CD4-positive, alpha-beta T cell treated with Interleukin-1 beta for 1 hour (primary cell): Measurements from ENCODE around the gene TTC4.

Experiments used
- DNase-seq, 2 donors: peaks; one replicate each; pipeline ENCODE4 v3.0.0-alpha.2; 2020 to 2022

The TTC4 gene, protein sequence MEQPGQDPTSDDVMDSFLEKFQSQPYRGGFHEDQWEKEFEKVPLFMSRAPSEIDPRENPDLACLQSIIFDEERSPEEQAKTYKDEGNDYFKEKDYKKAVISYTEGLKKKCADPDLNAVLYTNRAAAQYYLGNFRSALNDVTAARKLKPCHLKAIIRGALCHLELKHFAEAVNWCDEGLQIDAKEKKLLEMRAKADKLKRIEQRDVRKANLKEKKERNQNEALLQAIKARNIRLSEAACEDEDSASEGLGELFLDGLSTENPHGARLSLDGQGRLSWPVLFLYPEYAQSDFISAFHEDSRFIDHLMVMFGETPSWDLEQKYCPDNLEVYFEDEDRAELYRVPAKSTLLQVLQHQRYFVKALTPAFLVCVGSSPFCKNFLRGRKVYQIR

DNA sequence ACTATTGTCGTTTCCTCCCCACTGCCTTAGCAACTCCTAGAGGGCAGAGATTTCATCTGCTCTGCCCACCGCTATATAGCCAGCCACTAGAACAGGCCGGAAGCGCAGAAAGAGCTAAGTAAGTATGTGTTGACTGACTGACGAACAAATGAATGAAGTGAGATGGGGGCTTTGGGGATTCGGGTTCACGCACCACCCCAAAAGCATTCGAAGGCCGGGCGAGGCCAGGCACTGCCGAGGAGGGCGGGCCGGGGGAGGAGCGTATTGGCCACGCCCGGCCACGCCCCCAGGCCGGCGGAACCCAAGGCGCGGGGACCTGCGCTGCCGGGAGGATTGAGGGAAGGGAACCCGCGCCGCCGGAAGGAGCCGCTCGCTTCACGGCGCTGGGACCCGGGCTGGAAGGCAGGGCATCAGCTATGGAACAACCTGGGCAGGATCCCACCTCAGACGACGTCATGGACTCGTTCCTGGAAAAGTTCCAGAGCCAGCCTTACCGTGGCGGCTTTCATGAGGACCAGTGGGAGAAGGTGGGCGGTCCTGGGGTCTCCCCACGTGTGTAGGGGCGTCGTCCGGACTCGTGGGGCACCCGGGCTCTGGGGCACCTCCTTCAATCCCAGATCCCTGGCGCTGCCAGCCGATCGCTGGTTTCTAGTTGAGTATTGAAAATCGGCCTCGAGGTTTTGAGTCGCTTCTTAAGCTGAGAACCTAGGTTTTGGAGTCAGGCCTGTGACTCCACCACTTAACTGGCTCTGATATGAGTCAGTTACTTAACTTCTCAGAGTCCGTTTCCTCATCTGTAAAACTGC is at the start of gene TTC4:
Gene TTC4, plus strand, starts transcription at position 369 of the 806 bp plus-strand sequence. Its CDS starts 48 bp downstream, at position 417.
- peak; percentile 83 to 86 for DNase-seq

DNA sequence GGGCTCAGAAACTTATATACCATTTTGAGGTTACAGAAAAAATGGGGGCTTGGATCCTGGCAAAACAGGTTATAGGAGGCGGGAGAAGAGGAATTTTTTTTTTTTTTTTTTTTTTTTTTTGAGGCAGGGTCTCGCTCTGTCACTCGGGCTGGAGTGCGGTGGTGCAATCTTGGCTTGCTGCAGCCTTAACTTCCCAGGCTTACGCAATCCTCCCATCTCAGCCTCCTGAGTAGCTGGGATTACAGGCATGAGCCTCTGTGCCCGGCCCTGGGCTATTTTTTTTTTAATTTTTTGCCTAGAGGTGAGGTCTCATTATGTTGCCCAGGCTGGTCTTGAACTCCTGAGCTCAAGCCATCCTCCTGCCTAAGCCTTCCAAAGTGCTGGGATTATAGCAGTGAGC is 49.3 kb upstream of the TTC4 start:
- no peak for DNase-seq

DNA sequence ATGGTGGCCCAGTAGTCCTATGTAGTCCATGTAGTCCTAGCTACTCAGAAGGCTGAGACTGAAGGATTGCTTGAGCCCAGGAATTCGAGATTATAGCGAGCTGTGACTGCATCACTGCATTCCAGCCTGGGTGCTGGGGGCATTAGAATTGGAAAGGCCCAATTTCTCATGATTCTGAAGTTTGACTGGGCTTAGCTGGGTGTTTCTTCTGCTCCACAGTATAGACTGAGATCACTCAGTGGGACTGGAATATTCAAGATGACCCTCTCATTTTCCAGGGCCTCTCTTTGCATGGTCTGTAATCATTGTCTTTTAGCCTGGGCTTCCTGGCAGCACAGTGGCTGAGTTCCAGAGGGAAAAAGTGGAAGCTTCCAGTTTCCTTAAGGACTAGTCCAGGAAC is 47.9 kb upstream of the TTC4 start:
- DNase-seq = no peak

DNA sequence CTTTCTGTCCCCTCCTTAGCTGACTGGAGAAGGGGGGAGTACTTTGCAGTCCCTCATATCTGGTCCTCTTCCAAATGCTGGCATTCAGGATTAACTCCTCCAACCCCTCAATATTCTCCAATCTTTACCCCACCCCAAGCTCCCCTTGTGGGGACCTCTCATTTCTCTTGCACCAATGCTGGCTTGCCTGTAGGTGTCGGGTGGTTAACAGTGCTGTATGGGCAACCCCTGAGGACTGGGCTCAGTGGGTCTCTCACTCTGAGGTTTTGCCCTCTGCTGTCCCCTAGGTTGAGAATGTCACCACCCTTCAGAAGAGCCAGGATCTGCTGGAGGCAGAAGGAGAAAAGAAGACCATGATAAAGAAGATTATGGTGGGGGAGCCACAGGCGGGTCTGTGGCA is 47.1 kb upstream of the TTC4 start:
- no peak for DNase-seq

DNA sequence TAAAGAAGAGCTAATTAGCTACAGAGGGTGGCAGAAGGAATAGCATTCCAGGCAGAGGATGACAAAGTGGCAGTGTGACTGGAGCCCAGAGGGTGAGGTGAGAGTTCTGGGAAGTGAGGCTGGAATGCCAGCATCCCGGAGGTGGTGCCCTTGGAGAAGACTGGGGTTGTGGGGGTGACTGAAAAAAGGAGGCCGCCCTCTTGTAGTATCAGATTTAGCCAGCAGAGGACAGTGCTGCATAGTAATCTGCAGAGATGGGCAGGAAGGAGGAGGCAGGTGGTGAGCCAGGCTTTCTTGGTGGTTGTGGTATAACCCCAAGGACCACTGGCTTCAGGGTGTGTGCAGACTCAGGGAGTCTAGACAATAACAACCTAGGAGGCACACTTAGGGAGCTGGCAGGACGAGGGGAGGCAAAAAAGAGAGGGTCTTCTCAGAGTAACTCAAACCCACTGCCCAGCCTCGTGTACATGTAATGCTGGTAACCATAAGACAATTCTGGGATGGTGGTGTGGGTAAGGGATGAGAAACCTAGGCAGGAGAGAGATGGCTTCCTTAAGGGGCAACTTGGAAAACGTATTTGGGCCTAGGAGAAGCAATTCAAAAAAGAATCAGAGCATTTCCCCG is 43.6 kb upstream of the TTC4 start:
- DNase-seq = peak; percentile 55 to 71

DNA sequence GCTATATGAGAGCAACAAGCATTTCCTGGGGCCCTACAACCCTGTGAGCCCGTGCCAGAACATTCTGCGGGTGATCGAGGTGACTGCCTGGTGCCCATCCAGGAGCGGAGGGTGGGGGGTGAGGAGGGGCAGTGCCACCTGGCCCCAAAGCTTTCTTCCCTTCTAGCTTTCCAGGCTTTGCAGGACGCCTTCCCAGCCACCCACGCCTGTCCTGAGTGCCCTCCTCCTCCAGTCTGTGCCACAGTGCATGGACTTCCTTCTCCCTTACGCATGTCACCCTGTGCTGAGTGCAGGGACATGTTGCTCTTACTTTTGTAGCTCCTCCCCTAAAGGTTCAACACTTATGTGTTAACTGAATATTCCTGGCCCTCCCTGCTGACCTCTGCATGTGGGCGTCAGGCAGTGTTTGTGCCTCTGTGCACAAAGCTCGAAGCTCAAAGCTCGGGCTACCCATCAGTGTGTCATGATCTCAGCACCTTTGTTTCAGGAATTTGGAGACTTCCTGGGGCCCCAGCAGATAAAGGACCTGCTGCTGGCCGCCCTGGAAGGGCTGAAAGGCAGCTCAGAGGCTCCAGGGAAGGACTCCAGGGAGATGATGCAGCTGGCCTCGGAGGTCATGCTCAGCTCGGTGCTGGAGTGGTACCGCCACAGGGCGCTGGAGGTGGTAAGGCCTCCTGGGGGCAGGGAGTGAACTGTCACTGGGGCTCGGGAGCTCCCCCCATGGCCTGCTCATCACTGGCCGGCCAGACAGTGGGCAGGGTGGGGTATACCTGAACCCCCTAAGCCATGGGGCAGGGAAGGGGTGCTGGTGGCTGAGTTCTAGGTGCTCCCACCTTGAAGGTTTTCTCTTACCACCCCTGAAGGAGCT is 36.7 kb upstream of the TTC4 start:
- no peak for DNase-seq

DNA sequence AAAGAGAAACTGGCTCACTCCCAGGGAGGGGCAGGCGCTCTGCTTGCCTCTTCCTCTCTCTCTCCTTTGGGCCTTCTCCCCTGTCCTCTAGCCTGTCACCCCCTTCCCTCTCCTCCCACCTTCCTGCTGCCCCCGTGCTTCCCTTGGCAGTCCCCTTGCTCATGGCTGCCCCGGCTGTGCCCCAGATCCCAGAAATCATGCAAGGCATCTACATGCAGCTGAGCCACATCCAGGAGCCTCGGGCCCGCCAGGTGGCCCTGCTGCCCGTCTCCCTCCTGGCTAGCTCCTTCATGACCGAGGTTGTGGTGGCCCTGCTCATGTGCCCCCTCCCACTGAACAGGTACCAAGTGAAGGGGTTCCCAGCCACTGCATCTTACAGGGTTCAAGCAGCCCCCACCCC is 36.0 kb upstream of the TTC4 start:
- DNase-seq = no peak

DNA sequence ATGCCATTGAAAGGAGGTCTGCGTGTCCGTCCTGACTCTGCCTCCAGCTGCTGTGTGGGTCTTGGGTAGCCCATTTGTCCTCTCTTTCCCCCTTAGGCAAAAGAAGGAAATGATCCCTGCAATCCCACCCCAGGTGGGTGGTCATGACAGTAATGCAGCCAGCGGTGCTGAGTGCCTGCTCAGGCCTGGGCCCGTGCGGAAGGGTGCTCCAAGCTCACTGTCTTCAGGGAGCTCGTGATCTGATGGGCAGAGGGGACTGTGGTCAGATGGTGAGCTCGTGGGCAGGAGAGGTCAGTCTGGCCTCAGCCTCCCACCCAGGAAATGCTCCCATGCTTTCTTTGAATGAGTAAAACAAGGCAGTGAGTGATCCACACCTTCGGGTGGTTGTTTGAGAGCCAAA is 35.3 kb upstream of the TTC4 start:
- DNase-seq = no peak

DNA sequence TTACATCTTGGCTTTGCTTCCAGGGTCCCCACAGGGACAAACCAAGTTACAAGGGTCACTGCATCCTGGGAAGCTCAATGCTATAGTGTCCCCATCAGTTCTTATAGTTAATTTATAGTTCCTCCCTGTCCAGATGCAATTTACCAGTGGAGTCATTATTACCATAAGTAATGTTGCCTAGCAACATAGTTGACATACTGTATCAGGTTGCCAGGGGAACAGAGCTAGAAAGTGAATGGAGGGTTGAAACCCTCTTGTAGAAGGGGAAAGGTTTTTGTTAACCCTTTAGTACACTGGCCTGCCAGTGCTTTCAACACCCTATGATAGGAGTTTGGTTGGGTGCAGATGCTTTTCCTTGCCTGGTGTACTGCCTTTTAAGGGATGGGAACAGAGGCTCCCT is 34.3 kb upstream of the TTC4 start:
- peak in 1 of 2 donors; percentile 4 for DNase-seq

DNA sequence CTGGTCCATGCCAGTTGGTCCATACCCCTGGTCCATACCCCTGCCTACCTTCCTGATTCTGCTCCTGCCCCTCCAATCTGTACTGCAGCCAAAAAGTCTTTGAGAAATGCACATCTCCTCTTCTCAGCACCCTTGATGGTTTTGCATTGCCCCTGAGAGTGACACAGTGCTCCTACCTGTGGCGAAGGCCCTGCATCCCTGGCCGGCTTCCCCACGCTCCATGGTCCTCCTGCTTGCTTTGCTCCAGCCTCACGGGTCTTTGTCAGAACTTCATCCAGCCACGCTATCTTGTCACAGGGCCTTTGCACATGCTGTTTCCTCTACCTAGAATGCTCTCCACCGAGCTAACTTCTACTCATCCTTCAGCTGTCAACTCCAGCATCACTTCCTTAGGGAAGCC is 32.2 kb upstream of the TTC4 start:
- no peak for DNase-seq

DNA sequence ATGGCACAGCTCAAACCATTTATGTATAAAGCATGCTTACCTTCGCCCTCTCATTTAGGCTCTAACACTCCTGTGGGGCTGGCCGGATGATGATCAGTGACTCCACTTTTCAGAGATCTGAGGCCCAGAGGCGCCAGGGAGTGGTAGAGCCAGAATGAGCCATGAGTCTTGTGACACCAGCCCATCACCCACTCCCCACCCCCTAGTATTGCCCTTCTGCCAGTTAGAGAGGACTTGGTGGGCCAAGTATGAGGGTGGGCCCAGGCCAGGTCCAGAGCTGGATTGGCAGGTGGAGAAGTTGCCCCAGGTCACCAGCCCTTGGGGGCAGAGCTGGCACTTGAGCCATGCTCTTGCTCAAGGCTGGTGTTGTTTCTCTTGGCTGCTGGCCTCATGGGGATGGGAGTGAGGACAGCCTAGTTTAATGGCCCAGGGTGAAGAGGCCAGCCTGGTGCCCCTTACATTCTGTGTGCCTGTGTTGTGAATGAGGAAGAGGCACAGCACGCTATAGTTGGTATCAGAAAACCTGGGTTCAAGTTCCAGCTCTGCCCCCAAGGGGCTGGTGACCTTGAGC is 30.2 kb upstream of the TTC4 start:
- no peak for DNase-seq

DNA sequence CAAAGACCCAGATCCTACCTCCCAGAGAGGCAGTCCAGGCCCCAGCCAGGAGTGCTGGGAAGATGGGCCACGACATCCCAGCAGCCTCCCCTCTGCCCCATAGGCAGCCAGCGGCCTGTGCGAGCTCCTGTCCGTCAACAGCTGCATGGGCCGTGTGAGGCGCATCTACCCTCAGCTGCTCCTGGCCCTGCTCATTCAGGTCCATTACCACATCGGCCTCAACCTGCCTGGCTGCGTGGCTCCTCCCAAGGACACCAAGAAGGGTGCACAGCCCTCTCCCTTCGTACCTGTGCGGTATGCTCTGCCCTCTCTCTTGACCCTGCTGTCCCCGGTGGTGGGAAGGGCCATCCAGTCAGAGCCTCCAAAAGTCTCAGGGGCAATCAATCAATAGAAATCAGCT is 29.5 kb upstream of the TTC4 start:
- DNase-seq = no peak

DNA sequence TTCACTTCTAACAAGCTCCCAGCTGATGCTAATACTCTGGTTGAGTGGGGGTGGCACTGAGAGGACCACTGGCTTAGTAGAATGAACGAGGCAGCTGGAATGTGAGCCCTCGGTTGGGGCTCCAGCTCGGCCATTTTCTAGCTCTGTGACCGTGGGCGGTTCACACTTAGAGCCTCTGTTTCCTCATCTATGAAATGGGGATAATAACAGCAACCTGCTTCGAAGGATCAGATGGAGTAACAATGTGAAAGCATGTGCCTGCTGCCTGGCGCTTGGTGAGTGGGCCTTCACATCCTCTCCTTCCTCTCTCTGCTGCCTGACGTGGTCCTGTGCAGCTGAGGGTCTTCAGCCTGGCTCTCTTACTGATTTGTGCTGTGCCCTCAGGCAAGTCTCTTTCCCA is 20.9 kb upstream of the TTC4 start:
- no peak for DNase-seq

DNA sequence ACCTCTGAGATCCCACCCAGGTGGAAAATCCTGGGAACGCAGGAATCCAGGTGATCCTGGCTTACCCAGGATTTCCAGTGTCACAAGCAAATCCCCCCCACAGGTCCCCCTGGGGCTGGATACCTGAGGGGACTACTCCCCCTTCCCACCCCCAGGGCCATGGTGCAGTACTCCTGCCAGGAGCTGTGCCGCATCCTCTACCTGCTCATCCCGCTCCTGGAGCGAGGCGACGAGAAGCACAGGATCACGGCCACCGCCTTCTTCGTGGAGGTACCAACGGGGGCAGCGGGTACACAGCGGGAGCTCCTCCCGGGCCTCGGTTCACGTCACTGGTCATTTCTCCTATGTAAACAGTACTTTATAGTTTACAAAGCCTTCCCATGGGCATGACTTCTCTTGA is 20.4 kb upstream of the TTC4 start:
- no peak for DNase-seq

DNA sequence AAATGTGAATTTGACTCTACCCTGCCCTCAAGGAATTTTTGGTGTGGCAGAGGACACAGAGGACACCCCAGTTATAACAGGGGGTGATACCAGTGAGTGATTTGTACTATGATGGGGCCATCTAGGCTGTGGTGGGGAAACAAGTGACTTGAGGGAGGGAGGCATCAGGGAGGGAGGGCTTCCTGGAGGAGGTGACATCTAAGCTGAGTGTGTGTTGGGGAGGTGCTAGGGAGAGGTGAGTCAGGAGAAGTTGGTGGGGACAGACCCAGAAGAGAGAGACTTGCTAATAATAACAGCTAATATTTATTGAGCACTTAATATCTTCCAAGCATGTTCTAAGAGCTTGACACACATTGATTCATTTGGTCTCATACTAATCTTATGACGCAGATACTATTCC is 19.9 kb upstream of the TTC4 start:
- no peak for DNase-seq

DNA sequence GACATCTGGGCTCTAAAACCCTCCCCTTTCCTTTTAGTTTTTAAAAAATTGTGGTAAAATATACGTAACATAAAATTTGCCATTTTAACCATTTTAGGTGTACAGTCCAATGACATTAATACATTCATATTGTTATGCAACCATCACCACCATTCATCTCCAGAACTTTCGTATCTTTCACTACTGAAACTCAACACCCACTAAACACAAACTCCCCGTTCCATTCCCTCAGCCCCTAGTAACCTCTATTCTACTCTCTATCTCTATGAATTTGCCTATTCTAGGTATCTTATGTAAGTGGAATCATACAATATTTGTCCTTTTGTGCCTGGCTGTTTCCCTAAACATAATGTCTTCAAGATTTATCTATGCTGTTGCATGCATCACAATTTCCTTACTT is 19.4 kb upstream of the TTC4 start:
- no peak for DNase-seq

DNA sequence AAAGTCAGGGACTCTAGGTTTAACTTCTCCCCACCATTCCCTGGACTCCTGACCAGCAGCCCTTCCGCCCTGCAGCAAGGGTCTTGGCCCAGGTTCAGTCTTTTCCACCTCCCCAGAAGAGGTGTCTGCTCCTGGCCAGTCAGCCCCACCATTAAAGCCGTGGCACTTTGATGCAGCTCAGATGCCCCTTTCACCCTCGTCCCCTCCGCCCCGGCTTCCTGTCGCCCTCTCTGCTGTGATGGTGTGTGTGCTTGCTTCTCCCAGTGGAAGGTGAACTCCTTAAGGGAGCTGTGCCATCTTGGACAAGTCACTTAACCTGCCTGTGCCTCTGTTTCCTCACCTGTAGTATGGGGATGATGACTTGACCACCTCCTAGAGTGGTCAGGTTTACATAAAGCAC is 17.8 kb upstream of the TTC4 start:
- no peak for DNase-seq

DNA sequence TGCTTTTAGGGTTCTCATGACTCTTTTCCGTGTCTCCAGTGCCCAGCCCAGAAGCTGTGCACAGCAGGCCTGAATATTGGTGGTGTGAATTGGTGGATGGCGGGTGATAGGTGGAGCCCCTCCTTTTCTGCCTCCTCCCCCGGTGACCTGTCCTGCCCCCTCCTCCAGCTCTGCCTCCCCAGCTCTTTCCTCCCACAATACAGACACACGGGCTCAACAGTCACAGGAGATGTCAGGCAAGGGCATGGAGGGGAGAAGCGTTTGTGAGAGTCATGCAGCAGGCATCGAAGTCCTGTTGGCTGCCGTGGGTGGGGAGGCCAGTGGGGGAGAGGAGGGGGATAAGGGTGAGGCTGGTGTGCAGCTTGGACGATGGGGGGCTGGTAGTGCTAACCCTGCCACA is 17.3 kb upstream of the TTC4 start:
- no peak for DNase-seq

DNA sequence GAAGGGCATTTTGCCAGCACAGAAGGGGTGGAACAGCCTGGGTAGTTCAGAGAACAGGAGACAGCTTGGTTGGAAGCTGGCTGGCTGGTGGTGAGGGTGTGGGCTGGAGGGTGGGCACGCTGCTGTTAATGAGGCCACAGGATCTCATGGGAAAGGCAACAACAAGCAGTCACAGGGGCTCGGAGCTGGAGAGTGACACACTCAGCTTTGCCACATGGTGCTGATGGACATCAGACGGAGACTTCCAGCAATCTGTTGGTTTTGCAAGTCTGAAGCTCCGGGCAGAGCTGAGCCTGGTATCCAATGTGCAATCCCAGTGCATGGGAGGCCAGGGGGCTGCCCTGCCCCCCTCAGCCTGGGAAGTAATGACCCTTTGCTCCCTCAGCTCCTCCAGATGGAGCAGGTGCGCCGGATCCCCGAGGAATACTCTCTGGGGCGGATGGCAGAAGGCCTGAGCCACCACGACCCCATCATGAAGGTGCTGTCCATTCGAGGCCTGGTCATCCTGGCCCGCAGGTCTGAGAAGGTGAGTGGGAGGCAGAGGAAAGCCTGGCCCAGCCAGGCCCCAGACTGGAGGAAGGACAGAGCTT is 15.6 kb upstream of the TTC4 start:
- no peak for DNase-seq

DNA sequence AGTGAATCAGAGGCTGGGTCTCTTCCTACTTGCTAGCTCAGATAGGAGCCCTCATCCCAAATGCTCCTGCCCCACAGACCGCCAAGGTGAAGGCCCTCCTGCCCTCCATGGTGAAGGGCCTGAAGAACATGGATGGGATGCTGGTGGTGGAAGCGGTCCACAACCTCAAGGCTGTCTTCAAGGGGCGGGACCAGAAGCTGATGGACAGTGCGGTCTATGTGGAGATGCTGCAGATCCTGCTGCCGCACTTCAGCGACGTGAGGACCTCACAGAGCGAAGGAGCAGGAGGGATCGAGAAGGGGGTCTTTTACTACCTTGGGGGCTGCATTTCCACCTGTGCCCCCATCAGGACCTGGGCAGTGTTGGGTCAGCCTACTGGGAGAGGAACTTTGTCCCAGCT is 14.6 kb upstream of the TTC4 start:
- DNase-seq = no peak

DNA sequence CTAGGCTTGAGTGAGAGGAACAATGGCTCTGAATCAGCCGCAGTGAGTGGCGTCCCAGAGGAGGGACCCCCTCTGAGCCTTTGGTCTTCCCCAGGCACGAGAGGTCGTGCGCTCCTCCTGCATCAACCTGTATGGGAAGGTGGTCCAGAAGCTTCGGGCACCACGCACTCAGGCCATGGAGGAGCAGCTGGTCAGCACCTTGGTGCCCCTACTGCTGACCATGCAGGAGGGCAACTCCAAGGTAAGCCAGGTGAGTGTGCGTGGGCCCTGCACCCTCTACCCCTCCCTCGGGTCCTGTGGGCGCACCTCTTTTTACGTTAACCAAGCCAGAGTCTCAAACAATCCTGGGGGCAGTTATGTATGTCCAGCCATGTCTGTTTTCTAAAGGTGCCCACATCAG is 13.7 kb upstream of the TTC4 start:
- DNase-seq = no peak

DNA sequence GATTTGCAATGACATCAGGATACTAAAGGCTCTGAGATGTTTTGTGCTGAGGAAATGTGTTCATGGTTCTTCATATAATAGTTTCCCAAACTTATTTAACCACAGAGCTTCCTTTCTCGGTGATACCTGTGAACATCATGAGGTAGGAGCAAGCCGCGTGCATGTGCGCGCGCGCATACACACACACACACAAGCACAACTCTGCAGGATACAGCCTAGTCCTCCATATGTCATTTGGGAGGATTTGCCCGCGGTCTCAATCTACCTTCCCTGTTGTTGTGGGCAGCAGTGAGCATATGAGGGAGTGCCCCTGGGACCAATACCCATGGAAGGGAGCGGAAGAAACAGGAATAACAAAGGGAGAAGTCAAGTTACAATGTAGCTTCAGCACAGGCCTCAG is 12.2 kb upstream of the TTC4 start:
- no peak for DNase-seq
